Erythroblast (primary cell): Measurements from ENCODE around the gene ARHGAP28.

ENCODE experiments used
- GATA1 ChIP-seq: IDR thresholded peaks from 2 replicates; pipeline ENCODE4 v1.6.1; 2011; ENCODE audit warnings: low read depth, mild to moderate bottlenecking, control low read depth, low read length, moderate library complexity
- POLR2A ChIP-seq: IDR thresholded peaks from 2 replicates; pipeline ENCODE4 v1.6.1; 2011; ENCODE audit warnings: mild to moderate bottlenecking, low read length

GRCh38 chr18:6885006-6885481 is 155.5 kb downstream of the ARHGAP28 start:
- TF ChIP-seq POLR2A (no peak), GATA1 (no peak)
